Putamen (tissue), 1 donor: Measurements from ENCODE around the gene PDXK.

Experiments
- DNase-seq: peaks from one replicate; pipeline ENCODE4 v3.0.0-alpha.2; 2016; ENCODE audit warnings: low spot score

PDXK gene

GRCh38 chr21:43743947-43744346, 25.0 kb downstream of the PDXK start:
- DNase-seq, result no peak

- no peak for DNase-seq
Measured at GRCh38 chr21:43744725-43745124, 25.8 kb downstream of the PDXK start.

- no peak for DNase-seq
Measured at GRCh38 chr21:43745772-43746517, 27.0 kb downstream of the PDXK start.

GRCh38 chr21:43748622-43749021, 29.7 kb downstream of the PDXK start:
- no peak for DNase-seq

- no peak for DNase-seq
Measured at GRCh38 chr21:43749651-43750262, 30.8 kb downstream of the PDXK start.

GRCh38 chr21:43750339-43751033, 31.6 kb downstream of the PDXK start:
- no peak for DNase-seq

- no peak for DNase-seq
Measured at GRCh38 chr21:43751955-43752591, 33.1 kb downstream of the PDXK start.

GRCh38 chr21:43752758-43753438, 34.0 kb downstream of the PDXK start:
- no peak for DNase-seq

GRCh38 chr21:43753439-43753799, 34.5 kb downstream of the PDXK start:
- no peak for DNase-seq

GRCh38 chr21:43754948-43755781, 36.2 kb downstream of the PDXK start:
- no peak for DNase-seq

GRCh38 chr21:43755820-43756594, 37.1 kb downstream of the PDXK start:
- DNase-seq, result no peak

GRCh38 chr21:43757601-43758000, 38.7 kb downstream of the PDXK start:
- no peak for DNase-seq

- DNase-seq, result no peak
Measured at GRCh38 chr21:43758111-43758641, 39.2 kb downstream of the PDXK start.

- DNase-seq, result no peak
Measured at GRCh38 chr21:43758811-43759210, 39.9 kb downstream of the PDXK start.

- DNase-seq, result no peak
Measured at GRCh38 chr21:43759651-43760050, 40.7 kb downstream of the PDXK start.

- no peak for DNase-seq
Measured at GRCh38 chr21:43760391-43760958, 41.5 kb downstream of the PDXK start.

- DNase-seq, result no peak
Measured at GRCh38 chr21:43761886-43762285, 43.0 kb downstream of the PDXK start.

- DNase-seq, result no peak
Measured at GRCh38 chr21:43762303-43763128, 43.6 kb downstream of the PDXK start.
